Gastroesophageal sphincter (tissue), 3 donors: ENCODE results near the gene UBE2R2.

Experiments used
- POLR2A ChIP-seq, 2 donors: fragments of 450-650 bp; IDR thresholded peaks; one replicate each; pipeline ENCODE4 v1.6.1; 2017; ENCODE audit warnings: antibody characterized with exemption in 2 of 2, mild to moderate bottlenecking in 2 of 2, moderate library complexity in 1 of 2
- POLR2AphosphoS5 ChIP-seq: sonication (generic); formaldehyde crosslinking; IDR thresholded peaks from one replicate; pipeline ENCODE4 v1.6.1; 2017; ENCODE audit warnings: antibody characterized with exemption
- TF ChIP-seq, protein P1 (sequence below), 4 experiments: fragments of 200-600 bp in 2 of 4; fragments of 450-650 bp in 2 of 4; sonication (generic) in 1 of 4; IDR thresholded peaks; one replicate each; pipeline ENCODE4 v1.5.1; 2017 to 2019; ENCODE audit warnings: antibody characterized with exemption in 4 of 4, mild to moderate bottlenecking in 2 of 4, moderate library complexity in 2 of 4

DNA sequence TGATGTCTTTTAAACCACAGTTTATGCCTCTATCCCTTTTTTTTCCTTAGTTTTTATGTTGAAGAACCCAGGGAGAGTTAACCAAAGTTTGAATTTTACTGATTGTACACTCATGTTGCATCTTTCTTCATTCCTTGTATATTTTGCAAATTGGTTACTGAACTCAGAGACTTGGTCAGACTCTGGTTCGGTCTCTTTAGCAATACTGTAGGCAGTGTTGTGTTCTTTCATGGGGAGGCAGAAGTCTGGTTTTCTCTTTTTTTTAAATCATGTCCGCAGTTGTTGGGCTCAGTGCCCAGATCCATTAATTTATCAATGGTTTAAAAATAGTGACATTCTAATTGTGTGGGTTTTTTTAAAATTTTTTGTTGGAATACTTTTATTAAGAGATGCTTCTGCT, 23.4 kb downstream of the UBE2R2 start:
- TF ChIP-seq, protein P1, sequence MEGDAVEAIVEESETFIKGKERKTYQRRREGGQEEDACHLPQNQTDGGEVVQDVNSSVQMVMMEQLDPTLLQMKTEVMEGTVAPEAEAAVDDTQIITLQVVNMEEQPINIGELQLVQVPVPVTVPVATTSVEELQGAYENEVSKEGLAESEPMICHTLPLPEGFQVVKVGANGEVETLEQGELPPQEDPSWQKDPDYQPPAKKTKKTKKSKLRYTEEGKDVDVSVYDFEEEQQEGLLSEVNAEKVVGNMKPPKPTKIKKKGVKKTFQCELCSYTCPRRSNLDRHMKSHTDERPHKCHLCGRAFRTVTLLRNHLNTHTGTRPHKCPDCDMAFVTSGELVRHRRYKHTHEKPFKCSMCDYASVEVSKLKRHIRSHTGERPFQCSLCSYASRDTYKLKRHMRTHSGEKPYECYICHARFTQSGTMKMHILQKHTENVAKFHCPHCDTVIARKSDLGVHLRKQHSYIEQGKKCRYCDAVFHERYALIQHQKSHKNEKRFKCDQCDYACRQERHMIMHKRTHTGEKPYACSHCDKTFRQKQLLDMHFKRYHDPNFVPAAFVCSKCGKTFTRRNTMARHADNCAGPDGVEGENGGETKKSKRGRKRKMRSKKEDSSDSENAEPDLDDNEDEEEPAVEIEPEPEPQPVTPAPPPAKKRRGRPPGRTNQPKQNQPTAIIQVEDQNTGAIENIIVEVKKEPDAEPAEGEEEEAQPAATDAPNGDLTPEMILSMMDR (IDR thresholded peaks at IDR 0.05), result no peak
- TF ChIP-seq POLR2A (IDR thresholded peaks at IDR 0.05) (no peak), POLR2AphosphoS5 (no peak)
